Measurements from ENCODE around the gene AGAP6. TPM values are rescaled to one million over a fixed set of nuclear protein-coding genes. Genes with fewer than 3 reads are reported as not detected.
"Not testable (repeated sequence)": the region's sequence is repeated elsewhere in the genome, so short reads cannot be mapped to it uniquely, and the experiment has no call there.

AGAP6 gene
- total RNA-seq, 2 donors from 2014 or later = 18.5 to 18.6 TPM

DNA sequence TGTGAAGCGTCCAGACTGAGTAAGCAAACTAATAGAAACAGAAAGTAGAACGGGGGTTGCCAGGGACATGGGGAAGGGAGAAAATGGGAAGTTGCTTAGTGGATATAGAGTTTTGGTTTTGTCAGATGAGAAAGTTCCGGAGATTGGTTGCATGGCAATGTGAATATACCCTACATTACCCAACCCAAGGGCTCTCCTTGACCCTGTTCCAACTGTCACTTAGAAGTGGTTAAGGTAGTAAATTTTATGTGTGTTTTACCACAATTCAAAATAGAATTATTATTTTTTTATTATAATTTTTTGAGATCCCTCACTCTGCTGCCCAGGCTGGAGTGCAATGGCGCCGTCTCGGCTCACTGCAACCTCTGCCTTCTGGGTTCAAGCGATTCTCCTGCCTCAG, 25.8 kb downstream of the AGAP6 start:
- not testable (repeated sequence) for H3K9me3 ChIP-seq (ENCODE audit: control insufficient read depth, low read length, poor library complexity, severe bottlenecking); DNase-seq; H3K4me3 Mint-ChIP-seq; H3K27ac Mint-ChIP-seq; H3K4me1 Mint-ChIP-seq; H3K27me3 Mint-ChIP-seq; H3K36me3 Mint-ChIP-seq (ENCODE audit: low read depth); ATAC-seq

DNA sequence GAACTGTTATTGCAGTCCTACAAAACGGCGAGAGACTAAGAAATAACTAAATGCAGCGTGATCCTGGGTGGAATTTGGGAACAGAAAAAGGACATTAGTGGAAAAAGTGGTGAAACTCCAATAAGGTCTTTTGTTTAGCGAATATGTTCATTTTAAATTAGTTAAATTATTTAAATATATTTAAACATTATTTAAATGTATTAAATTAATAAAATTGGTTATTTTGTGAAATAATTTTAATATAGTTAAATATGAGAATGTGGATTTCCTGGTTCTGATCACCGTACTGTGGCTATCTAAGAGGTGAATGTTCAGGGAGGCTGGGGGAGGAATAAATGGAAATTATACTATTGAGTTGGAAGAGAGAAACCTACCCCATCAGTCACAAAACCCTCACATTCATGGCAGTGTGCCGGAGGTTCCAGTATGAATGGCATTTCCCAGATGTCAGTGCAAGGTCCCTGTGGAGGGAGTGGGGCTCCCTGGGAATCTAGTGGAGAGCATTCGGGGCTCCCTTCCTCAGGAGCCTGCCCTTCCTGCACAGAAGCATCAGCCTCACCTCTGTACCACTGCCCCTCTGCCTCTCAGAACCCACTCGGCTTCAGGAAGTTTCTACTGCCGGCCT, 27.5 kb downstream of the AGAP6 start:
- not testable (repeated sequence) for H3K27me3 Mint-ChIP-seq; H3K27ac Mint-ChIP-seq; H3K9me3 ChIP-seq (ENCODE audit: control insufficient read depth, low read length, poor library complexity, severe bottlenecking); H3K4me3 Mint-ChIP-seq; H3K4me1 Mint-ChIP-seq; H3K36me3 Mint-ChIP-seq (ENCODE audit: low read depth); ATAC-seq; DNase-seq

DNA sequence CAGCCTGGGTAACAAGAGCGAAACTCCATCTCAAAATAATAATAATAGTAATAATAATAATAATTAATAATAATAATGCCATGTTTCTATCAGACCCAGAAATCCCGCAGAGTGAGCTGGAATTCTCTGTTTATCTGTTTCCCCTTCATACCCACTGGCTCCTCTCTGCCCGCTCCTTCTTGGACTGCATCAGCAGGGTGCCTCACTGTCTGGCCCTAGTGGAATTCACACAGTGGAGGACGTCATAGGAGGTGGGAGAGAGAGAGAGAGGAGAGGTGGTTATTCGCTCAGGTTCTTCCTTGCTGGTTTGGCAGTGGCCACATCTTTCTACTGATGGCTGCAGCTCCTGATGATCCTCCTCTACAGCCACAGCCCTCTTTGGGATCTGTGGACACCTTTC, 28.7 kb downstream of the AGAP6 start:
- not testable (repeated sequence) for H3K9me3 ChIP-seq (ENCODE audit: control insufficient read depth, low read length, poor library complexity, severe bottlenecking); H3K27me3 Mint-ChIP-seq; ATAC-seq; H3K27ac Mint-ChIP-seq; DNase-seq; H3K36me3 Mint-ChIP-seq (ENCODE audit: low read depth); H3K4me1 Mint-ChIP-seq; H3K4me3 Mint-ChIP-seq

DNA sequence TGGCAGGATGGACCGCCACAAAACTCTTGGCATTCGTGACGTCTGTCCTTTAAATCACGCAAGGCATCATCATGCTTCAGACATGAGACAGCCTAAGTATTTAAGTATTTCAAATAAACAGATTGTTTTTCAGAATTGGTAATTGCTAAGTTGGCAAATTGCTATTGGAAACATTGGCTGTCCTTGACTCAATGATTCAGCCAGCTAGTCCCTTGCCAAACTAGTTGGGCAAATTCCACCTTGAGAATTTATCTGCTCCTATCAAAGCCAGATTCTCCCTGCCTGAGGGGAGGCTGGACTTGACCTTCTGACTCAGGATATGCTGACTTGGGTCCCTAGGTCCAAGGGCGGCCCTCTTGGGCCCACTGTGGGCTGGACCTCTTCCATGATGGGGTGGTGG, 29.4 kb downstream of the AGAP6 start:
- ATAC-seq = not testable (repeated sequence)

DNA sequence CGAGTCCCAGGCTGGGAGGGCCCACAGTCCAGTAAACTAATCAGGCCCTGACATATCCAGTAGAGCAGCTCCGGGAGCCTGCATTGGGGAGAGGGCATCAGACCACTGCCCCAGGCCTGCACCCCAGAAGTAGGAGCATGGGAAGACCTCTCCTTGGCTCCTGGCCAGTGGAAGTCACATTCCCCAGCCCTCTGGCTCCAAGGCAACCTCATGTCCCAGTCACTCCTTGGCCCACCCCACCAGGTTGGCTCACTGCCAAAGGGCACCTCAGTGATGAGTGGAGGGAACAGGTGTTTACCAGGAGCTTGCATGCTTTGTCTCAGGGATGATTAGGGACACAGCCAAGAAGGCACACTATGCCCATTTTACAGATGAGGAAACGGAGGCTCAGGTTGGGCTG, 31.1 kb downstream of the AGAP6 start:
- not testable (repeated sequence) for H3K4me1 Mint-ChIP-seq; H3K27me3 Mint-ChIP-seq; H3K36me3 Mint-ChIP-seq (ENCODE audit: low read depth); H3K27ac Mint-ChIP-seq; ATAC-seq; H3K4me3 Mint-ChIP-seq; DNase-seq; H3K9me3 ChIP-seq (ENCODE audit: control insufficient read depth, low read length, poor library complexity, severe bottlenecking)

More for the DNA sequence above, 29.4 kb downstream of the AGAP6 start:
- H3K36me3 Mint-ChIP-seq (ENCODE audit: low read depth); H3K9me3 ChIP-seq (ENCODE audit: control insufficient read depth, low read length, poor library complexity, severe bottlenecking); H3K4me1 Mint-ChIP-seq; H3K27ac Mint-ChIP-seq; H3K4me3 Mint-ChIP-seq; DNase-seq; H3K27me3 Mint-ChIP-seq: not testable (repeated sequence)

DNA sequence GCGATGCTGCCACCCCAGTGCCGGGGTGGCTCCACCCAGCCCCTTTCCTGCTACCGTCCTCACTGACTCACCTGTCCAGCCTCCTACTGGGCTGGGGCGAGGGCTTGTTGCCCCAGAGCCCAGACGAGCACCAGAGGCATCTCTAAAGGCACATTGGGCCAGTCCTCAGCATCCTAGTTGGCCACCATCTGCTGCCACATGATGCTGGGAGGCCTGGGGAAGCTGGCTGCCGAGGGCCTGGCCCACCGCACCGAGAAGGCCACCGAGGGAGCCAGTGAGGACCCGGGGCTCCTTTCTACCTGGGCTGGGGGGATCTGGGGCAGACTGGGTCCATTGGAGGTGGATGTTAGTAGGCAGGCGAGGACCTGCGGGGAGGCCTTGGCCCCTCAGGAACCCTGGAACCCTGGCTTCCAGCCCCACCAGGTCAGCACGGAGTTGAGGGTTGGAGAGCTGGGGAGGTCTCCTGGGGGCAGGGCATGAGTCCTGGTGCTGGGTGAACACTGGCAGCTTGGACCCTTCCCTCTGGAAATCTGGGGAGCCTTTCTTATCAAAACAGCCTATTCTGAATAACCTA, 32.3 kb downstream of the AGAP6 start:
- ATAC-seq, H3K27ac Mint-ChIP-seq: not testable (repeated sequence)

DNA sequence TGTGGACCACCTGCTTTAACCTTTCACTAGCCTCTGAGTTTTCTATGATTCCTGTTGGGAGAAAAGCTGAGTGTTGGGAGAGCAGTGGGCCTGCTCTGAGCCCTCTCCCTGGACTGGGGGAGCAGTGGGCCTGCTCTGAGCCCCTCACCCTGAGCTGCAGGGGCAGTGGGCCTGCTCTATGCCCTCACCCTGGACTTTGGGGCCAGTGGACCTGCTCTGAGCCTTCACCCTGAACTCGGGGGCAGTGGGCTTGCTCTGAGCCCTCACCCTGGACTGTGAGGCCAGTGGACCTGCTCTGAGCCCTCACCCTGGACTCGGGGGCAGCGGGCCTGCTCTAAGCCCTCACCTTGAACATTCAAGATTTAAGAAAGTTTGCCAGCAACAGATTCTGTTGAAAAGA, 33.4 kb downstream of the AGAP6 start:
- no peak overlapping the region for H3K4me3 Mint-ChIP-seq

More for the DNA sequence above, 32.3 kb downstream of the AGAP6 start:
- H3K4me1 Mint-ChIP-seq; H3K9me3 ChIP-seq (ENCODE audit: control insufficient read depth, low read length, poor library complexity, severe bottlenecking); H3K36me3 Mint-ChIP-seq (ENCODE audit: low read depth); H3K4me3 Mint-ChIP-seq; DNase-seq: not testable (repeated sequence)
- H3K27me3 Mint-ChIP-seq = peaks cover 11% of the 10 kb centered on the region

DNA sequence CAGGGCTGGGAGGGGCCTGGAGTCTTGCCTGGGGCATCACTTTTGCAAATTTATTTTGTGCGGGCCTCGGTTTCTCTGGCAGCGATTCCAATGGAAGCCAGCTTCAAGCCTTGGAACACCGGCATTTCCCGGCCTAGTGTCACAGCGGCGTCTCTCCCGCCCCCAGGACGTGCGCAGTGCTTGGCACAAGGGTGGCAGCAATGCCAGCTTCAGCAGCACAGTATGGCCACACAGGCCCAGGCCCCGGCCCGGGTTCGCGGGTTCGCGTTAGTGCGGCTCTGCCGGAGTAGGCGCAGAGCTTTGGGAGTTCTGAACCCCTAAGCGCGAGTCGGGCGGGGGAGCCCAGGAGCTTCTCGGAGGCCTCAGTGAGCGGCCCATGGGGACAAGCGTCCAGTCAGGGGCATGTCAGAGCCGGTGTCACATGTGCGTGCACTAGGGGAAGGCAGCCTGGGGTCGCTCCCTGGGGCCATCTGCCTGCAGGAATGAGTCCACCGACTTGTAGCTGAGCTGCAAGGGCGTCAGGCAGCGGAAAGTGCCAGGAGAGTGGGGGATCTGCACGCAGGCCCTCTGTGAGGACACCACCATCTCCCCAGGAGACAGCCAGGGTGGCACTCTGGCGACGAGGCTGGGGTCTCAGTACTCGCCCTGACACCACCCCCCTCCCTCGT, 36.6 kb downstream of the AGAP6 start:
- not testable (repeated sequence) for H3K27ac Mint-ChIP-seq; DNase-seq; H3K9me3 ChIP-seq (ENCODE audit: control insufficient read depth, low read length, poor library complexity, severe bottlenecking); H3K36me3 Mint-ChIP-seq (ENCODE audit: low read depth); ATAC-seq; H3K4me3 Mint-ChIP-seq; H3K4me1 Mint-ChIP-seq
- peaks cover 32% of the 10 kb centered on the region for H3K27me3 Mint-ChIP-seq

More for the DNA sequence above, 33.4 kb downstream of the AGAP6 start:
- H3K9me3 ChIP-seq (ENCODE audit: control insufficient read depth, low read length, poor library complexity, severe bottlenecking) = no peaks in the 10 kb centered on the region
- no peak overlapping the region for H3K27ac Mint-ChIP-seq
- no peaks in the 10 kb centered on the region for H3K36me3 Mint-ChIP-seq (ENCODE audit: low read depth)
- DNase-seq (no peak), ATAC-seq (no peak)
- H3K27me3 Mint-ChIP-seq = peaks cover 22% of the 10 kb centered on the region
- no peaks in the 10 kb centered on the region for H3K4me1 Mint-ChIP-seq

DNA sequence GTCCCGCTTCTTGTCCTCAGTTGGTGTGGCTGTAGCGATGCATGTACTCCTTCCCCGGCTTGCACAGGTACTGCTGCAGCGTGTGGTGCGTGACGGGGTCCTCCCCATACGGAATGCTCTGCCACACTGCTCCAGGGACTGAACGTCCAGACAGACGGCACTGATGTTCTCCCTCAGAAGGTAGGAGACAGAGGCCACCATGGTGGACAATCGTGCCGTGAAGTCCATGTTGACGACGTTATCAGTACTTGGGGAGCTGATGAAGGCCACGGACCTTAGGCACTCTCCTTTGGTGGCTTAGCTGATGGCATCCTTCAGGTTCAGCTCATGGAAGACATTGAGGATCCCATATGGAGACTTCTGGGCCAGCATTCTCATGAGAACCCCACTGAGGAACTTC, 37.4 kb downstream of the AGAP6 start:
- DNase-seq (no peak), ATAC-seq (no peak)
- H3K27me3 Mint-ChIP-seq = peaks cover 32% of the 10 kb centered on the region
- no peaks in the 10 kb centered on the region for H3K36me3 Mint-ChIP-seq (ENCODE audit: low read depth)
- H3K4me3 Mint-ChIP-seq = no peak overlapping the region
- no peaks in the 10 kb centered on the region for H3K9me3 ChIP-seq (ENCODE audit: control insufficient read depth, low read length, poor library complexity, severe bottlenecking)
- no peaks in the 10 kb centered on the region for H3K4me1 Mint-ChIP-seq
- no peak overlapping the region for H3K27ac Mint-ChIP-seq

DNA sequence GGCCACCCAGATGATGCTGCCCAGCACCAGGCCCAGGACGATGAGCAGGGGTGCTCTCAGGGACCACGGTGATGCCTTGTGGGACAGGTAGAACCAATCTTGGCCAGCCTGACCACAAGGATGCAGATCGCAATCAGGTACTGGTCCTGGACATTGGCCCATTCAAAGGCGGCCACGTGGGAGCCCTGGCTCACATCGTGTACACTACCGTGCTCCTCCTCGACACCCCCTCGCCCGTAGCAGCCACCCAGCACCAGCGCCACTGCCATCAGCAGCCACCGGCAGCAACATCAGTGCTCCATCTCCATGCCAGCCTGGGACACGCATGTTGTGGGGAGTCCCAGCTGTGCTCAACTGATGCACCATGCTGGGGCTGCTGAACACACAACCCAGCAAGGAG, 39.0 kb downstream of the AGAP6 start:
- H3K4me3 Mint-ChIP-seq = no peak overlapping the region
- no peaks in the 10 kb centered on the region for H3K4me1 Mint-ChIP-seq
- ATAC-seq (no peak), DNase-seq (no peak)
- no peaks in the 10 kb centered on the region for H3K9me3 ChIP-seq (ENCODE audit: control insufficient read depth, low read length, poor library complexity, severe bottlenecking)
- H3K36me3 Mint-ChIP-seq (ENCODE audit: low read depth) = no peaks in the 10 kb centered on the region
- no peak overlapping the region for H3K27ac Mint-ChIP-seq
- H3K27me3 Mint-ChIP-seq = peaks cover 37% of the 10 kb centered on the region

DNA sequence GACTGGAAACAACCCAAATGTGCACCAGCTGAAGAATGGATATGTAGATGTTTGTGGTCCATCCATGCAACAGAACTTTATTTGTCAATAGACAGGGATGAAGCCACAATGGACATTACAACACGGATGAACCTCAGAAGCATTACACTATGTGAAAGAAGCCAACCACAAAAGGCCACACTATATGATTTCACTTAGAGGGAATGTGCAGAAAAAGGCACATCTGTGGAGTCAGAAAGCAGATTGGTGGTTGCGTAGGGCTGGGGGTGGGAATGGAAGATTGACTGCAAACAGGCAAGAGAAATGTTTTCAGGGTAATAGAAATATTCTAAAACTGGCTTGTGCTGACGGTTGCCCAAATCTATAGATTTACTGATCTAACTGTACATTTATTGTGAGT, 45.3 kb downstream of the AGAP6 start:
- no peak overlapping the region for H3K4me3 Mint-ChIP-seq
- ATAC-seq (no peak), DNase-seq (no peak)
- H3K36me3 Mint-ChIP-seq (ENCODE audit: low read depth) = no peaks in the 10 kb centered on the region
- H3K9me3 ChIP-seq (ENCODE audit: control insufficient read depth, low read length, poor library complexity, severe bottlenecking) = no peaks in the 10 kb centered on the region
- H3K27ac Mint-ChIP-seq = no peak overlapping the region
- peaks cover 19% of the 10 kb centered on the region for H3K27me3 Mint-ChIP-seq
- H3K4me1 Mint-ChIP-seq = no peaks in the 10 kb centered on the region

DNA sequence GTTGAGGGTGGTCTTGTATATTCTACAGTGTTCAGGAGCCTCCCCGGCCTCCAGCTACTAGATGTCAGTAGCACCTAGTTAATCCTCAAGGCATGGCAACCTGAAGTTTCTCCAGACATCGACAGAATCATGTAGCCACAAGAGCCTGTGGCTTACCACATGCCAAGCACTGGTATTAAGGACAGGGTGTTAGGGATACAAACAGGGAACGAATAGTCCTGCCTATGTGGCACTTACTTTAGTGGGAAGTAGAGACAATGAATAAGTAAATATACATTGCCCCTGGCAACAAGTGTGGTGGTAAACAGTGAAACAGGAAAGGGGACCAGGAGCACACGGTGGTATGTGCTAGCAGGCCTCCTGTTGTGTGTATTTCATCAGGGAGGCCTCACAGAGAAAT, 47.1 kb downstream of the AGAP6 start:
- H3K27ac Mint-ChIP-seq; H3K4me3 Mint-ChIP-seq; H3K9me3 ChIP-seq (ENCODE audit: control insufficient read depth, low read length, poor library complexity, severe bottlenecking); H3K36me3 Mint-ChIP-seq (ENCODE audit: low read depth); DNase-seq; H3K4me1 Mint-ChIP-seq; ATAC-seq: not testable (repeated sequence)
- H3K27me3 Mint-ChIP-seq = peaks cover 19% of the 10 kb centered on the region

DNA sequence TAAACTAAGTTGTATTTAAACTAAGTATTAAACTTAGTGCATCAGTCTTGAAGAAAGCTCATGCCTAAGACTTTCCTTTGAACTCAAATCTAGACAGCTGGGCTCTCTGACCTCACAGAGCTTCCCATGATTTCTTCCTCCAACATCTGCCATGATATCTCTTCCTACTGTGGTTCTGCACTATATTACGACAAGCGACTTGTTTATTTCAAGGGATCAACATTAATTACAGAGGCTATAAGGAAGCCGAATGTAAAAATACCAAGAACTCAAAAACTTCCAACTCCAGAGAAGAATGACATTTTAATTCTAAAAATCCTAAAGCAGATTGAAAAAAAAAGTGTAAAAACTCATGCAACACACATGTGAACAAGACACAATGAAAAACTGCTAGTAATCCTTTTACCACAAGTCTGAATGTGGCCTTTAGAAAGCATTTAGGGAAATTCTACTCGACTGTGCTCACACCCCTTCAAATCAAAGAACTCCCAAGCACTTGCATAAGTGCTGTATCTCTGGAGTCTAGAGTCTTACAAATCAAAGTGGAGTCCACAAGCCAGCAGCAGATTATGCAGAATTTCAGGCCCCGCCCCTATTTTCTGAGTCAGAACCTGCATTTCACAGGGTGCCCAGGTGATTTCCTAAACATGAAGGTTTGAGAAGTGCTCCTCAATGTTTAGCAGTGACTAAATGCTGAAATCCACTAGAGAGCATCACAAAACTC, 56.9 kb downstream of the AGAP6 start:
- Mint-ChIP-seq H3K36me3 (ENCODE audit: low read depth) (peaks cover 2% of the 10 kb centered on the region), H3K27ac (no peak overlapping the region), H3K4me3 (no peak overlapping the region), H3K4me1 (peaks cover 2% of the 10 kb centered on the region), H3K27me3 (peaks cover 12% of the 10 kb centered on the region)
- ATAC-seq (no peak), DNase-seq (no peak)
- H3K9me3 ChIP-seq (ENCODE audit: control insufficient read depth, low read length, poor library complexity, severe bottlenecking) = no peaks in the 10 kb centered on the region

Measured in T-helper 17 cell (primary cell).